Fibroblast of villous mesenchyme (primary cell): ENCODE measurements around the gene HAGHL. TPM values are rescaled to one million over a fixed set of nuclear protein-coding genes. Genes with fewer than 3 reads are reported as not detected.

ENCODE experiments used
- DNase-seq: peaks from one replicate; pipeline ENCODE4 v3.0.0-alpha.2; 2010; ENCODE audit warnings: low read depth
- H3K4me3 ChIP-seq: 2 replicates; pipeline ENCODE4 v1.5.1; 2011; ENCODE audit warnings: low read depth, mild to moderate bottlenecking, low read length
- CTCF ChIP-seq: IDR thresholded peaks from 2 replicates; pipeline ENCODE4 v1.5.1; 2012; ENCODE audit warnings: low read depth, mild to moderate bottlenecking, low read length; ENCODE audit not compliant: insufficient read depth
- total RNA-seq: library from RNA; depleted of rRNA; stranded (reverse); fragments of >200 nt; gene quantifications from 2 replicates; pipeline ENCODE4 v1.2.3, GENCODE V29; 2012

The HAGHL gene
- total RNA-seq, 1 donor = 14.7 TPM

GRCh38 chr16:680625-680945, 46.3 kb upstream of the HAGHL start:
- DNase-seq = no peak
- TF ChIP-seq CTCF = no peak
- peak overlapping the region; percentile 79 for H3K4me3 ChIP-seq

GRCh38 chr16:680967-681745, 45.8 kb upstream of the HAGHL start:
- peak; percentile 21 for TF ChIP-seq CTCF
- DNase-seq = peak; percentile 42
- H3K4me3 ChIP-seq = peak overlapping the region; percentile 79

GRCh38 chr16:681746-682427, 45.0 kb upstream of the HAGHL start:
- TF ChIP-seq CTCF = no peak
- peak overlapping the region; percentile 79 for H3K4me3 ChIP-seq
- DNase-seq = peak; percentile 24

GRCh38 chr16:682493-683395, 44.2 kb upstream of the HAGHL start:
- peak overlapping the region; percentile 60 for H3K4me3 ChIP-seq
- DNase-seq = no peak
- TF ChIP-seq CTCF = no peak

DNA sequence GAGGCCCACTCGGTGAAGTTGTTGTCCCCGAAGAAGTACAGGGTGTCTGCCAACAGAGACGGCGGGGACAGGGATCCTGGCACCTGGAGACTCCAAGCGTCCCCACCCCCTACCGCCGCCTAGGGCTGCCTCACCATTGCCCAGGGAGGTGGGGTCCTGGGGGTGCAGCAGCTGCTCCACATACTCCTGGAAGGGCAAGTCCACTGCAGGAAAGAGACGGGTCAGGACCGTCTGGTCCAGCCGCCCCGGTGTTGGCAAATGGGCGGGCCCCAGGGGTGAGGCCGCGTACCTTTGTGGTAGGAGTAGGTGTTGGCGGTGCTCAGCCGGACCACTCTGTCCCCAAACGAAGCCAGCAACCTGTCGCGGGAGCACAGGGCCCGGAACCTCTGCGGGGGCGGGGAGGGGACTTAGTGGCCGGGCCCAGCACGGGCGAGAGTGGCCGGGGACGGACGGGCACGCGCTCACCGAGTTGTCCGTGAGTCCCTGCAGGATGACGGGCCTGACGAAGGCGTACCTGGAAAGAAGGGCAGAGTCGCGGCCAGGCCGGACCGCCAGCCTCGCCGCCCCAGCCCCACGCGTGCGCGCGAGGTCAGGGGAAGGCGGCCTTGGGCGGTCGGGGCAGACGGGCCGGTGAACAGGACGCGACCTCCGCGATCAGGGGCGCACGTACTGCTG, 43.4 kb upstream of the HAGHL start:
- TF ChIP-seq CTCF = no peak
- no peak for DNase-seq
- peak overlapping the region; percentile 60 for H3K4me3 ChIP-seq

DNA sequence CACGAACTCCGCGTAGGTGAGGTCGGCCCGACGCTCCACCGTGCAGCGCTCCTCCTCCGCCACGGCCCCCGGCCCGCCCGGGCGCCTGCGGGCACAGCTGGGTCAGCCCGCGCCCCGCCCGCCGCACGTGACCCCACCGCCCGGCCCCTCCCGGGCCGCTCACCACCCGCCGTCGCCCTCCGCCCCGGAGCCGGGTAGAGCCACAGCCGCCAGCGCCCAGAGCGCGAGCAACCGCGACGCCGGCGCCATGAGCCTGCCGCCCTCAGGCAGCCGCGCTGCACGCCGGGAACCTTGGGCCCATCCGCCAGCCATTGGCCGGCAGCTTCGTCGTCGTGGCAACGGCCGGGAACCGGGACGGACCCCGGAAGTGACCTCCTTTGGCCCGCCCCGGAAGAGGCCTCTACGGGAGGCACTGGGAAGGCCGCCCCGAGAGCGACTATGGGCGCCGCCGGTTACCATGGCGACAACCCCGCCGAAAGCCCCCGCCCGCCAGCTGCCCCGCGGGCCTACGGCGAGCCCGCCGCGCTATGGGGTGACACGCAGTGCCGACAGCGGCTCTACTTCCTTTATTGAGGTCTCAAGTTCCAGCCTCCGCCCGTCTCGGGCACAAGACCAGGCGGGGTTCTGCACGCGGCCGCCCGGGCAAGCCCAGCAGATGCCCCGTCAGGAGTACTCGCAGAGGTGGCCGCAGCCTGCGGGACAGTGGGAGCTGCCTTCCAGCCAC, 42.7 kb upstream of the HAGHL start, which contains the start of gene JMJD8:
Gene JMJD8, minus strand, starts transcription at position 264 of the 724 bp plus-strand sequence. Its CDS starts 15 bp downstream, at position 249.
- no peak for TF ChIP-seq CTCF
- peak within 1 kb of the TSS; percentile 60 for H3K4me3 ChIP-seq
- DNase-seq = peak; percentile 95
